ENCODE measurements around the gene DISC1.
"Not testable (repeated sequence)": the region's sequence is repeated elsewhere in the genome, so short reads cannot be mapped to it uniquely, and the experiment has no call there.

The DISC1 gene

DNA sequence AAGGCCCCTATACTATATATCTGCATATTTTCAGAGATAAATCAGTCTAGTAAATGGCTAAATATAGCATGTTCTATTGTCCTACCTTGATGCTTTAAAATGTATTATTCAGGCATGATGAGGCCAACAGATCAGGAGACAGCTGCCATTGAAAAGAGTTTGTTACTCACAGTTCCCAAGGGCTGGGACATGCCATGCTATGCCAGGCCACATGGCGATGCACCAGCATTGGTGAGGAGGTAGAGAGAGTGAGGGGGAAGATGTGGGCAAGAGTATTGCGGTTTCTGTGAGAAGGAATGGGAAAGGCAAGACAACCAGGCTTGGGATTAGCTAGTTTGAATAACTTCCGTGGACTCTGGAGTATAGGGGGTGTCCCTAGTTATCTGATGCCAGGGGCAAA is 316.5 kb downstream of the DISC1 start:
- no peak for DNase-seq (ENCODE audit: low read depth in 3 of 3, low spot score in 1 of 3)

DNA sequence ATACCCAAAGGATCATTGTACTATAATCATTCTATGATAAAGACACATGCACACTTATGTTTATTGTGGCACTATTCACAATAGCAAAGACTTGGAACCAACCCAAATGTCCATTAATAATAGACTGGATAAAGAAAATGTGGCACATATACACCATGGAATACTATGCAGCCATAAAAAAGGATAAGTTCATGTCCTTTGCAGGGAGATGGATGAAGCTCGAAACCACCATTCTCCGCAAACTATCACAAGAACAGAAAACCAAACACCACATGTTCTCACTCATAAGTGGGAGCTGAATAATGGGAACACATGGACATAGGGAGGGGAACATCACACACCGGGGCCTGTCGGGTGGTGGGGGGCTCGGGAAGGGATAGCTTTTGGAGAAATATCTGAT is 321.5 kb downstream of the DISC1 start:
- not testable (repeated sequence) for DNase-seq (ENCODE audit: low read depth in 3 of 3, low spot score in 1 of 3)

DNA sequence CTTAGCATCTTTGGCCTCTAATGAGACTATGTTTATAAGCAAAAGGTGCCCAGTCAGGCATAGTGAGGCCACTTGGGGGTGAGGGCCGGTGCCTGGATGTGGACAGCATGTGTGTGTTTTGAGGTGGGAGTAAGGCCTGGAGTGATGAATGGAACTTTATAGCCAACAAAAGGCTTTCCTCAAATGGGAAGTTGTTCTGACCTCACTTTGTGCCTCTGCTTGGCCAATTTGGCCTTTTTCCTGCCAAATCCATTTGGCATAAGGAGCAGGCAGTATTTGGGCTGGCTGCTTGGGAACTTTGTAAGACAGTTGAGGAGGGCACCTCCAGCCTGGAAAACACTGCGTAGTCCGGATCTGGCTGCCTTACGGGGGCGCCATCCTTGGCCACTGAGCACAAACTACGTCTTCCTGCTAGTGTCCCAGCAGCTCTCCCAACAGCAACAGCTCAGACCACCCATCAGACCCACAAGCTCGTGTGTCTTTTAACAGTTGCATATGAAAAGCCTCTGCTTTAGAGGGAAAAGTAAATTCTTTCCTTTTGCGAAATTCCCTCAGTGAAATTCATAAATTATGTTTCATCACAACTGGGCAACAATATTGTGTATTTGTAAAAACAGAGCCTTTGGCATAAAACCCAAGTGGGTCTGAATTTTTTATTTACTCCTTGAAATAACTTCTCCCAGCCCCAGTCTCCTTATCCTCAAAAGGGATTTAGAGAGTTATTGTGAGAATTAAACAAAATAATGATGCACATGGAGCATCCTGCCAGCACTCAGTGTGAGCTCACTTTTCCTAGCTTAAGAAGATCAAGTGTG is 322.9 kb downstream of the DISC1 start:
- no peak for DNase-seq (ENCODE audit: low read depth in 3 of 3, low spot score in 1 of 3)

DNA sequence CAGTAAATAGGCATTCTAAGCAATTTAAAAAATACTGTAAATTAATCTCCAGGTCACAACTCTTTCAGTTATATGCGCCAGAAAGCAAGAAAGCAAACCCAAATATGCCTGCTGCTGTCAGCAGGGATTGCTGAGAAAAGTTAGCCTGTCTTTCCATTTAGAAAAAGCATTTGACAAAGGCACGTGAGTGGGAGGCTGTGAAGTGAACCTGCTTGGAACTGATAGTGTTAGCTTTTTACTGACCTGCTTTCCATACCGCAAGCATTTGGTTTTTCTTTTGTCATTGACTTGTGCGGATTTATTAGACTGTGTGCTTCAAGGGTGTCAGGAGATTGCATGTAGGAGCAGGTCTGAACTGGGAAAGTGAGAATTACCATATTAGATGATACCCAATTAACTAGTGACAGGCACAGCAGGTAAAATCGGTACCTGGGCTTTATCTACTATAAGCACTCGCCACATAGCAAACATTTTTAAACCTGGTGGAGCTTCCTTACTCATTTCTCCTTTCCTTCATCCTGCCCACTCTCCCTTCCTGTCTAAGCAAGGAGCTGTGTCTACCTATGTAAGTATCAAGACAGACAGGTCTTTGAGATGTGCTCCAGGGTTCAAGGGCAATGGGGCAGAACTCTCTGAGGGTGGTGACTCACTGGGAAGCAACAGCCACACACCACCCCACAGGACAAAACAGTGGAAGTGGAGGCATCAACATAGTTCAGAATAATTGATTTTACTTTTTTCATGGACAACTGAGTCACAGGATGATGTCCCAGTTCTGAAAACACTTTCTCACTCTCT is 323.9 kb downstream of the DISC1 start:
- no peak for DNase-seq (ENCODE audit: low read depth in 3 of 3, low spot score in 1 of 3)

DNA sequence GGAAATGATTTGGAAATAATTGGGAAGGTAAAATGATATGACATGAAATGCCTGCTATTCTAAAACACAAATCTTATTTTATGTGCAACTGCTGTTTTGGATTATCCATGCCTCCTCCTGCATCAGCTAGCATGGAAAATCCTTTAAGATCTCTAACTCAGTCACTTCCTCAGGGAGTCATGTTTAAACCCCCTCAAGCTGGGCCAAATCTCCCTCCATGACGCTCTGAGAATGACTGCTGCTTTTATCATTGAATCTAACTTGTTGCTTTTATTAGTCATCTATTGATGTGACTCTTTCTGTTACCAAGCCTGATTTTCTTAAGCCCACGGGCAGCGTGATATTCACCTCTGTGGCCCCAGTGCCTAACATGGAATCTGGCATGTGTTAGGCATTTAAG is 324.8 kb downstream of the DISC1 start:
- no peak for DNase-seq (ENCODE audit: low read depth in 3 of 3, low spot score in 1 of 3)

DNA sequence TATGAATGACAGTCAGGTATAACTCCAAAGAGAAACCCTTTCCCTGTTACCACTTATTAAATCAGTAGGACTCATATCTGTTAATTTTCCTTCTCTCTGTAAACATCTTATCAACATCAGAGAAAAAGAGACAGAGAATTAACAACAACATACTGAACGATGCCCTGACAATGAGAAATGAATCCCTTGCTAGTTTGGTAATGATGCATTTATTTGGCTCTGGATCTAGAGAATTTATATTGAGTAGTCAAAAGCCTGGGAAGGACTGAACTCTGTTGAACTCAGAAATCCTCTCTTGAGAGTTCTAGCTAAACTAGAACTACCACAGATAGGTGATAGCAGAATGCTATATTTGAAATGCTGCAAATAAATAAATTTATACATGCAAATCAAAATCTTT is 325.6 kb downstream of the DISC1 start:
- no peak for DNase-seq (ENCODE audit: low read depth in 3 of 3, low spot score in 1 of 3)

DNA sequence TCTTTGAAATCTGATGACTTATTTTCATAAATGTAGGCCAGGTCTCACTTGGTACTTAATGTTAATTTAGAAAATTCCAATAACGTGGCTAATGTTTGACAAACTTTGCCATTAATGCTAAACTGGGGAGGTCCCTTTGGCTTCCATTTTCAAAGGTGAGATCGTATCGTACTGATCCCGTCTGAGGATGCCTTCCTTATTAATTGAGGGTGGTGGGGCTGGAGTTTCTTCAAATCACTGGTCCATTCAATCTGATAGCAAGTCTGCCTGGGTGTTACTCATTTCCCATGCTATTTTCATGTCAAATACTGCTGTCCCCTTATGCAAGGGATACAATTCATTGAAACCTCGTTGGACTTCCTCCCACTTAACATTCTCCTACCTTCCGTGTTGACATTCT is 327.1 kb downstream of the DISC1 start:
- no peak for DNase-seq (ENCODE audit: low read depth in 3 of 3, low spot score in 1 of 3)

DNA sequence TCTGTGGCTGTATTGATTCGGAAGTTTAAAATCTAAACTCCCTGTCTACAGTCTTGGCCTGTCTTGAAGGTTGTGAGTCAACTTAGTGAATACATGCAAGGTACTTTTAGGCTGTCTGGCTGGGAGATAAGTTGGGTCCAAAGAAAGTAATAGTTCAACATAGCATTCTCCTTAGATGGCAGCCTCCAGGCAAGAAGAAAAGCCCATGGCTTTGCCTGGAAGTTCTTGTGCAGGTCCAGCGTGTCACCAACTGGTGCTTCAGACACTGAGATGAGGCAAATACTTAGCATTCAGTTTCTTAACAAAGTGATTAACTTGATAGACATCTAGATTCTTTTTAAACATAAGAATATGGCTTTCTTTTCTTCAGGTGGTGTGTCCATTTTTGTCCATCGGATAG is 328.2 kb downstream of the DISC1 start:
- DNase-seq (ENCODE audit: low read depth in 3 of 3, low spot score in 1 of 3): no peak

DNA sequence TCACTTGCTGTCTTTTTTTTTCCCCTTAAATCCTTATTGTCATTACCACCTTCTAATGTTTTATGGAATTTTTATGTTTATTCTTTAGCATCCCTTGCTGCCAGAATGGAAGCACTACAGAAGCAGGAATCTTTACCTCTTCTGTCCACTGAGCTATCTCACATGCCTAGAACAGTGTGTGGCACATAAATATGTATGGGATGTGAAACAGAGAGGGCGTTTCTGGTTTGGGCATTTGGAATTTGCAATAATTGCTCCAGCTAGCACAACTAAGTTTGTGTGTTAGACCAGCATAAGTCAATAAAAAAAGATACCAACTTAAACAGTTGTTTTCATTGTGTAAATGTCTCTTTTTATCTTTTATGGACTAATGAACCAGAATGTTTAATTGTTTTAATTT is 330.8 kb downstream of the DISC1 start:
- DNase-seq (ENCODE audit: low read depth in 3 of 3, low spot score in 1 of 3): no peak

DNA sequence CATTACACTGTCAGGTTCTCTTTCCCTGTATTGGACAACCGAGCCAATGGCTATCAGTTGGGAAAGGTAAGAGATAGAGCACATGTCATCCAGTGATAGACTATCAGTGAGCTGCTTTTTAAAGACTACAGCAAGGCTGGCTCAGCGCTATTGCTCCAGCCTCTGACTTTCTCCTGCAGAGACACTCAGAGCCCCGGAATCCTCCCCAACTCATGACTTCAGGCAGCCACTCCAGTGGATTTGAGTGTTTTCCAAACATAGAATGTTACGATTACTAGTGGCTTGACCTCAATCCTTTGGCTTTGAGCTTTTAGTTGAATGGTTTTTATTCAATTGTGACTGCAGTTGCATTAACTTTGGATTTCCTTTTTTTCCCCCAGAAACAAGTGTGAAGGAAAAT is 331.9 kb downstream of the DISC1 start:
- DNase-seq (ENCODE audit: low read depth in 3 of 3, low spot score in 1 of 3): no peak

DNA sequence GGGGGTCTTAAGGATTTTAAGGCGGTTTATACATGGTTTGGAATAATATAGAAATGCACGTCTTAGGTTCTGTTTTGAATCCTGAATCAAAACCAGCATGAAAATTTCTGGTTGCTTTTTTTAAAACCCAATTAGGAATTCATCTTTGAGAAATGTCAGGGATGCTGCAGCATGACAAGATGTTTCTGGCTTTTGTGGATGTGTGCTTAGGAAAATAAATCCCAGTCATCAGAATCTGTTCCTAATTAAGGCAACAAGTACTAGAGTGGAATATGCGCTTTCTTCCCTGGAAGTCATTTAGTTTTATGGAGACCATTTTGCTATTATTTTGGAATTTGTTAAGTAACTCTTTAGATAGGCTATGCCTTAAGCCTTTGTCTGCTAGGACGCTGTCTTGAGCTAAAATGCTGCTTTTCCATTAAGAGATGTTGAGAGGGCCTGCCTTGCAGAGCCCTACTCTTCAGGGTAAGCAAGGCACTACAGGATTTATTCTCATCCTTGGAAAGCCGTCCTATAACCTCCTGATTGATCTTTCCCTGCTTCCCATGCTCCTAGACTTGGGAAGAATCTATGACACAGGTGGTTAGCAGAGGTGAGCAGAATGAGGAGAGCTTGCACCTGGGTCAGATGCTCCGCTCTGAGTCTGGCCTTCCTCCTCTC is 332.8 kb downstream of the DISC1 start:
- DNase-seq (ENCODE audit: low read depth in 3 of 3, low spot score in 1 of 3): no peak

DNA sequence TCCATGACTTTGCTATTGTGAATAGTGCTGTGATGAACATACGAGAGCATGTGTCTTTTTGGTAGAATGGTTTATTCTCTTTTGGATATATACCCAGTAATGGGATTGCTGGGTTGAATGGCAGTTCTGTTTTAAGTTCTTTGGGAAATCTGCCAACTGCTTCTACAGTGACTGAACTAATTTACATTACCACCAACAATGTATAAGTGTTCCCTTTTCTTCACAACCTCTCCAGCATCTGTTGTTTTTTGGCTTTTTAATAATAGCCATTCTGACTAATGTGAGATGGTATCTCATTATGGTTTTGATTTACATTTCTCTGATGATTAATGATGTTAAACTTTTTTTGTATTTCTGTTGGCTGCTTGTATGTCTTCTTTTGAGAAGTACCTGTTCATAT is 335.2 kb downstream of the DISC1 start:
- not testable (repeated sequence) for DNase-seq (ENCODE audit: low read depth in 3 of 3, low spot score in 1 of 3)

DNA sequence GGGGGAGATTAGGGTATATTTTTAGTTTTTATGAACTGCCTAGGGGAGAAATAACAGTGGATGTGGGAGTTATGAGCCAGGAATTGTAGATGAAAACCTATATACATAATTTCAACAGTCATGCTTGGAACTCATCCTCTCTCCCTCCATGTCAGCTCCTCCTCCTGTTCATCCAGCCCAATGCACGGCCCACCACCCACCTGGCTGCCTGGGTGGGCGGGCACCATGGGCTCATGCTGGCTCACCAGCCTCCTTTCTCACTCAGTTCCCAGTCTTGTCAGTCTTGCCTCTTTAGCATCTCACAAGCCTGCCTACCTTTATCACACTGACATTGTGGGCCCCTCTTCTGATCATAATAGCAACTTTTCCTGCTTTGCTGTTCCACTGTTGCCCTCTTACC is 336.0 kb downstream of the DISC1 start:
- DNase-seq (ENCODE audit: low read depth in 3 of 3, low spot score in 1 of 3): no peak

DNA sequence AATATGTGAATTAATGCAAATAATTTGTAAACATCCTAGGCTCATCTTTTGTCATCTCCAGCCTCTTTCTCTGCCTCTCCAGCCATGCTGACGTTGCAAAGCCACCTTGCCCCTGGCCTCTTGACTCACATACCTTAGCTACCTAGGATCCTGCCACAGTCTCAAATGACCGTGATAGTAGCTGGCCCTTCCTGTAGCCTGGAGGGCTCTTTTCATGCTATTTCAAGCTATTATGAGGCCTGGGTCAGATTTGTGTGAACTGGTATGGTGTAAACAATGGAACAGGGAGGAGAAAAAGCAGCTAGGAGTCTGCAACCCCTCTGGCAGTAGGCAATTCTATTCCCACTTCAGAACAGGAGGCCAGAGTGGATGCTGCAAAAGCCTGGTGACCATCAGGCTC is 337.7 kb downstream of the DISC1 start:
- DNase-seq (ENCODE audit: low read depth in 3 of 3, low spot score in 1 of 3): no peak

DNA sequence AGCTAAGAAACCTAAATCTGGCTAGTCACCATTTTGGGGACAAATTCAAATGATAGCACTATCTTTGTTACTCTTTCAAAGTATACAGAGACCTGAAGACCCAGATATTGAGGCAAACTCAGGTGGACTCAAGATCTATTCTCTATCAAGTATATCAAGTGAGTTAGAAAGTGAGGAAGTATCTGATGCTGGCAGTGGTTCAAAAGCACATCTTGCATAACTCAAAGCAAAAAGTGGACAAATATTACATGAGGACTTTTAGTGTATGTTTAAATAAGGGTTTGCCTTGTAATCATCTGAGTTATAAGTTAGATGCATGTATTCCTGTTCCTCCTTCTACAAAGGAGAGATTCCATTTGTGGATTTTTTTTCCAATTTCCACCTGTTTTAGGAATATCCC is 338.4 kb downstream of the DISC1 start:
- DNase-seq (ENCODE audit: low read depth in 3 of 3, low spot score in 1 of 3): no peak

DNA sequence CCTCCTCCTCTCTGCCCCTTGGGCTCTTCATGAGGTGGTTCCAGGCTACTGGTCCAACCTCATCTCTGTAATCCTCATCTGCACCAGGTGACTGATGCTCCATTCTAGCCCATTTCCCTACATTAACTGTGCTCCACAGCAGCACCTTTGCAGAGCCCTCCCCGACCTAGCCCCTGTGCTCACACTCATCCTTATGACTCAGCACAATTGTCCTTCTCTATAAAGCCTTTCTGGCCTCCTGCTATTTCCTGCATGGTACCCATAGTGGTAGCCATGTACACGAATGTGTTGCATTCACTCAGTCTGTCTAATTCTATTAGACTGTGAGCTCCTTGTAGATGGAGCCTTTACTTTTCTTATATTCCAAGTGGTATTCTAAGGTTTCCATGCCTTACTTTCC is 339.0 kb downstream of the DISC1 start:
- DNase-seq (ENCODE audit: low read depth in 3 of 3, low spot score in 1 of 3): no peak

DNA sequence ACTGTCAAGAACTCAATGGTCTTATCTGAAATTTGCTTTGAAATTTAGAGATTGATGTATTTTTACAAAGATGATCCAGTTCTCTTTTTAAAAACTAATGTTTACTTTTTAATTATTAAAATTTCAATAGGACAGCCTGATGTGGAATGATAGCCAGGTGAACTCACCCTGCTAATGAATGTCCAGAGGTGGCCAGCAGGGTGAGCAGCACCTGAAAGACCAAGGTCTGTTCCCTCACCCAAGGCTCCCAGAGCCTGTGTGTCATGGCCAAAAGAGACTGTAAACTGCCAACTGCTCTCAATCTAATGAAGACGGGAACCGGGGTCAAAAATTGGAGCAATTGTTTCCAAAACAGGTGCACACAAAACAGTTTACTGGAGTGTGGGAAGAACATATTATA is 340.4 kb downstream of the DISC1 start:
- no peak for DNase-seq (ENCODE audit: low read depth in 3 of 3, low spot score in 1 of 3)

DNA sequence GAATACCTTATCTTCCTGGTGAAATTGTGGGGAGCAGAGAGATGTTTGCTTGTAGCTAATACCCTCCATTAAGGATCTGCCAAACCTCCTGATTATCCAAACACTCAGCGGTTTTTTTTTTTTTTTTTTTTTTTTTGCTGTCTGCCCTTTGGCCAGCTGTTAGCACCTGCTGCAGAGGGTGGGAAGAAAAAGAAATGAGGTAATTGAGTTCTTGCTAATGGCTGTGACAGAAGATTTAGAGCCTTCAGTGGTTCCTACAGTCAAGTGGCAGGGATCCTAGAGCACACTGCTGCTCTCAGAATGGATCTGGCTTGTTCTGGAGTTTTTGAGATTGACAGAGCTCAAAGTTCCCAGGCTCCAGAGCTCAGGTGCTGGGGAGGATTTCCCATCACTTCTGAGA is 342.5 kb downstream of the DISC1 start:
- DNase-seq (ENCODE audit: low read depth in 3 of 3, low spot score in 1 of 3): no peak

DNA sequence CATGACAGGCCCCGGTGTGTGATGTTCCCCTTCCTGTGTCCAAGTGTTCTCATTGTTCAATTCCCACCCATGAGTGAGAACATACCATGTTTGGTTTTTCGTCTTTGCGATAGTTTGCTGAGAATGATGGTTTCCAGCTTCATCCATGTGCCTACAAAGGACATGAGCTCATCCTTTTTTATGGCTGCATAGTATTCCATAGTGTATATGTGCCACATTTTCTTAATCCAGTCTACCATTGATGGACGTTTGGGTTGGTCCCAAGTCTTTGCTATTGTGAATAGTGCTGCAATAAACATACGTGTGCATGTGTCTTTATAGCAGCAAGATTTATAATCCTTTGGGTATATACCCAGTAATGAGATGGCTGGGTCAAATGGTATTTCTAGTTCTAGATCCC is 343.2 kb downstream of the DISC1 start:
- DNase-seq (ENCODE audit: low read depth in 3 of 3, low spot score in 1 of 3): not testable (repeated sequence)

DNA sequence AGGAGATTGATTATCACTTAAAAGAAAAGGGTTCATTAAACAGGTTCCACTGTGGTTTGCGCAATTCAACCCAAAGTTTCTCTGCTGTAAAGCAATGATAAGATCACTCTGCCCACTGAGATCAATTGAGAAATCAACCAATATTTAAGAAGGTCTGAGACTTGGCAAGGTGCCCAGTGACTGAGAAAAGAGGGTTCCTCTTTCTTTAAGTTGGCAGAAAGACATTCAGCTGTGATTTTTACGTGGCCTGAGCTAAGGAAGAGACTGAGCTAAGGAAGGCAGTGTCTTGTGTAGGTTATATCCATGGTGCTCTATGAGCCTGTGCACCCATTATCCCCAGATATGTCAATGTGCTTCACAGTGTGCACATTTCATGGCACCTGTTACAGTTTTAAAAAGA is 344.1 kb downstream of the DISC1 start:
- no peak for DNase-seq (ENCODE audit: low read depth in 3 of 3, low spot score in 1 of 3)

DNA sequence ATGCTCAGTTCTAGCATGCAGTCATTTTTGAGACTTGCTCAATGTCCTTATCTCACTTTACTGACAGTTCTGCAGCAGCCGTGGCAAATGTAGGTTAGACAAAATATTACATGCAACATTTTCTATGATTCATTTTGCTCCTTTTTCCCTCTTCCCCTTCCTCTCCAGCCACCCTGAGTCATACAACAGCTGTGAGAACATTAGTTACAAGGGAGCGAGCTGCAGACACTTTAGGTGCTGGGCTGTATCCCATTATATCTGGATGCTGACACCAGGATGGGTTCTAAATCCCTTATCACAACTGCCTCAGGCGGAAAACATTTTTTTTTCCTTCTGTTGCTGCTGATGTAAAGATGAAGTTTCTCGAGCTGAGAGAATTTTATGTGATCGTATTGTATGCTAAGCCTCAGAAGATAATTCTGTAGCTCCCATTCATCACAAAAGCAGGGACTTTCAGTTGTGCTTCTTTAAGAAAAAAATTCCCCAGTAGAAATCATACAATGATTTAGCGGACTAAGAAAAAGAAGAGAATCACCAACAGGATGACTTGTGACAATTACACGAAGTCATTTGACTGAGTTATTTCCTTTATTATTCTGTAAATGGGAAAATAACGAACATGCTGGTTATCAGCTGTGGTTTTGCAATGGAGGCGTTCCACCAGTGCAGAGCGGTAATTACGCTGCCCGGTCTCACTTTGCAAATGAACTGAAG is 345.0 kb downstream of the DISC1 start:
- no peak for DNase-seq (ENCODE audit: low read depth in 3 of 3, low spot score in 1 of 3)

DNA sequence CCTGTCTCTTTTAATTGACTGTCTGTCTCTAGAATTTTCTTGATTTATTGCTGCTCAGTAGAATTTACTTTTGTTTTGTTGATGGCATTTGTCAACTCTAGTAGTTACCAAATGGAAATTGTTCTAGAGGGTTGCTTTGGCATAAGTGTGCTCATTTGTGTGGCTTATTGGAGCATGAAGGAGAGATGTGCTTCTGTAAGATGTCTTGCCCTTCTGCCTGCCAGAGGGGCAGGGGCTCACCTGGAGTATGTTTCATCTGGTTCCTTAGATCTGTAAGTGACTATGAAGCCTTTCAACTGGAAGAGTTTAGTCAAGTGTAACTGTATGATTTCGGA is 345.5 kb downstream of the DISC1 start:
- no peak for DNase-seq (ENCODE audit: low read depth in 3 of 3, low spot score in 1 of 3)
